Neuron (in vitro differentiated cells): Measurements from ENCODE around the gene TMEM255B.

Experiments
- H2AFZ ChIP-seq: one replicate; pipeline ENCODE4 v1.6.1; 2013; ENCODE audit warnings: low read depth, mild to moderate bottlenecking, inconsistent platforms, low read length, moderate library complexity
- H3K27me3 ChIP-seq: one replicate; pipeline ENCODE4 v1.6.1; 2013; ENCODE audit warnings: low read length; ENCODE audit not compliant: insufficient read depth
- H3K36me3 ChIP-seq: one replicate; pipeline ENCODE4 v1.6.1; 2013; ENCODE audit warnings: low read length; ENCODE audit not compliant: insufficient read depth
- H3K4me1 ChIP-seq: one replicate; pipeline ENCODE4 v1.6.1; 2013; ENCODE audit warnings: low read length; ENCODE audit not compliant: insufficient read depth
- H3K4me3 ChIP-seq: 2 replicates; pipeline ENCODE4 v1.5.1; 2013; ENCODE audit warnings: mild to moderate bottlenecking, low read length, moderate library complexity
- H3K9me3 ChIP-seq: one replicate; pipeline ENCODE4 v1.6.1; 2013; ENCODE audit warnings: low read length

TMEM255B gene

DNA sequence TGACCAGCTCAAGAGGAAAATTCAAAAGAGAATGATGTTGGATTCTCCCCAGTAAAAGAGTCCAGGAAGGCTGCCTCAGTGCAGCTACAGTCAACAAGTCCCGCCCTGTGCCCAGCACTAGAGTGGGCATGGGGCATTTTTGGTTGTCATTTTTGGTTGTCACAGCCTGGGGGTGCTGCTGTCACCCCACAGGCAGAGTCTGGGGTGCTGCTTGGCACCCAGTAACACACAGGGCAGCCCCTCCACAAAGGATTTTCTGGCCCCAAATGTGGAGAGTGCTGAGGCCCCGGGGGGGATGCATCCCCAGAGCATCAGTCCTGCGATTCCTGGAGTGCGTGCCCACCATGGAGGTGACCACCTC, 28.2 kb upstream of the TMEM255B start:
- H2AFZ ChIP-seq: no peak overlapping the region
- H3K4me3 ChIP-seq: no peak overlapping the region
- H3K9me3 ChIP-seq: no peaks in the 10 kb centered on the region
- no peaks in the 10 kb centered on the region for H3K36me3 ChIP-seq
- H3K4me1 ChIP-seq: peaks cover 5% of the 10 kb centered on the region
- H3K27me3 ChIP-seq: no peaks in the 10 kb centered on the region

DNA sequence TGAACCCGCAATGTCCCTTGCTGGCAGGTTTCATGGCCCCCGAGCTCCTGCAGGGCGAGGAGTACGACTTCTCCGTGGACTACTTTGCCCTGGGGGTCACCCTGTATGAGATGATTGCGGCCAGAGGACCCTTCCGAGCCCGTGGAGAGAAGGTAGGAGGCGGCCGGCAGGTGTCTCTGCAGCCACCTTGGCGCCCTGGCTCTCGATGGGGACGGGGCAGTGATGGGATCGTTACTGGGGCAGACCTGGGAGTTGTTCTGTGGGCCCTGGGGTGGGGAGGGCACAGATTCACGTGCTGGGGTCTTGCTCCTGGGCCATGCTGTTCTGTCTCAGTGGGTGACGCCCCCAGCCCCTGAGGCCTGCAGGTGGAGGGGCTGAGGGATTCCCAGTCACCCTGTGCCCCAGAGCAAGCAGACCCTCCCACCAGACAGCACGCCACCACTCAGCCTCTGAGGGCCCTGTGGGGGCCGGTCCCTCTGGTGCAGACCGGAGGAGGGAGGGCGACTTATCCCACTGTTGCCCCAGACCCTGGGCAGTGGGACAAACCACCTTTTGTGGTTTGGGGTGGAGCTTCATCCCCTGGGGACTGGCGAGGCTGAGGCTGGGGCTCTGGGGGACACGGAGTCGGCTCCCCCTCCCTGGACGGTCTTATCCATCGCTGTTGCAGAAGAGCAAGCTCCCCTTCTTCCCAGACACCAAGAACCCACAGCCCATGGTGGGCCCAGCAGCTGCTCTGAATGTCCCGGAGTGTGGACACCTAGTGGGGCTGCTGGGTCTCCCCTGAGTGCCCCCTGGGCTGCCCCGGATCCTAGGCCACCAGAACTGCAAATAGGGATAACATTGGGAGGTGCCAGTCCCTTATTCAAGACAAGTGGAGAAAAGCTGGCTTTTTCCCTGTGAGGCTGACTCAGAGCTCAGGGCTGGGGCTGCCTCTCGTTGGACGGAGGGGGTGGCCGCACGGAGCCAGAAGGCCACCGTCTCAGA, 27.5 kb upstream of the TMEM255B start:
- Histone ChIP-seq H3K9me3 (no peaks in the 10 kb centered on the region), H3K4me1 (peaks cover 3% of the 10 kb centered on the region), H3K27me3 (no peaks in the 10 kb centered on the region), H2AFZ (no peak overlapping the region), H3K36me3 (no peaks in the 10 kb centered on the region), H3K4me3 (no peak overlapping the region)

- Histone ChIP-seq H3K27me3 (no peaks in the 10 kb centered on the region), H3K9me3 (no peaks in the 10 kb centered on the region), H3K36me3 (no peaks in the 10 kb centered on the region), H3K4me1 (no peaks in the 10 kb centered on the region), H2AFZ (no peak overlapping the region), H3K4me3 (no peak overlapping the region)
Observed at GRCh38 chr13:113732176-113732960, 26.7 kb upstream of the TMEM255B start.

DNA sequence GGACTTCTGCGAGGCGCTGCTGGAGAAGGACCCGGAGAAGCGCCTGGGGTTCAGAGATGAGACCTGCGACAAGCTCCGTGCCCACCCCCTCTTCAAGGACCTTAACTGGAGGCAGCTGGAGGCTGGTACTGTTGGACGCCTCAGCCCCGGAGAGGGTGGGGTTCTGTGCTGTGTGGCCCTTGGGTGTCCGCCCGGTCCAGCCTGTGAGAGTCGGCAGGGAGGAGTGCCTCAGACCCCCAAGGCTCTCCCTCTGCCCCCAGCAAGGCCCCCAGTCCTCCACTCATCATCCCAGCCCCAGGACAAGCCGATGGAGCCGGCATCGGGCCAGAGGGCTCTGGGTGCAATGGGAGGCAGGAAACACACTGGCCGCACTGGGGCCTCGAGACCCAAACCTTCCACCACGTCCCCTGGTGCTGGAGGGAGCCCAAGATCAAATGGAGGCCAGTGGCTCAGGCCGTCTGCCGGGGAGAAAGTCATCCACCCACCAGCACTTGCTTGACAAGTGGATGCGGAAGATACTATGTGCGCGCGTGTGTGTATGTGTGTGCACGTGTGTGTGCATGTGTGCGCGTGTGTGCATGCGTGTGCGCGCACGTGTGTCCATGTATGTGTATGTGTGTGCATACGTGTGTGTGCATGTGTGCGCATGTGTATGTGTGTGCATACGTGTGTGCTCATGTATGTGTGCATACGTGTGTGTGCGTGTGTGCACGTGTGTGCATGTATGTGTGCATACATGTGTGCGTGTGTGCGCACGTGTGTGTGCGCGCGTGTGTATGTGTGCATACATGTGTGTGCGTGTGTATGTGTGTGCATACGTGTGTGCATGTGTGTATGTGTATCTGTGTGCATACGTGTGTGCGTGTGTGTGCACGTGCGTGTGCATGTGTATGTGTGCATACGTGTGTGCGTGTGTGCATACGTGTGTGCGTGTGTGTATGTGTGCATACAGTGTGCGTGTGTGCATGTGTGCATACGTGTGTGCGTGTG, 25.8 kb upstream of the TMEM255B start:
- Histone ChIP-seq H3K36me3 (no peaks in the 10 kb centered on the region), H3K4me3 (no peak overlapping the region), H3K27me3 (no peaks in the 10 kb centered on the region), H3K9me3 (no peaks in the 10 kb centered on the region), H2AFZ (no peak overlapping the region), H3K4me1 (no peaks in the 10 kb centered on the region)

DNA sequence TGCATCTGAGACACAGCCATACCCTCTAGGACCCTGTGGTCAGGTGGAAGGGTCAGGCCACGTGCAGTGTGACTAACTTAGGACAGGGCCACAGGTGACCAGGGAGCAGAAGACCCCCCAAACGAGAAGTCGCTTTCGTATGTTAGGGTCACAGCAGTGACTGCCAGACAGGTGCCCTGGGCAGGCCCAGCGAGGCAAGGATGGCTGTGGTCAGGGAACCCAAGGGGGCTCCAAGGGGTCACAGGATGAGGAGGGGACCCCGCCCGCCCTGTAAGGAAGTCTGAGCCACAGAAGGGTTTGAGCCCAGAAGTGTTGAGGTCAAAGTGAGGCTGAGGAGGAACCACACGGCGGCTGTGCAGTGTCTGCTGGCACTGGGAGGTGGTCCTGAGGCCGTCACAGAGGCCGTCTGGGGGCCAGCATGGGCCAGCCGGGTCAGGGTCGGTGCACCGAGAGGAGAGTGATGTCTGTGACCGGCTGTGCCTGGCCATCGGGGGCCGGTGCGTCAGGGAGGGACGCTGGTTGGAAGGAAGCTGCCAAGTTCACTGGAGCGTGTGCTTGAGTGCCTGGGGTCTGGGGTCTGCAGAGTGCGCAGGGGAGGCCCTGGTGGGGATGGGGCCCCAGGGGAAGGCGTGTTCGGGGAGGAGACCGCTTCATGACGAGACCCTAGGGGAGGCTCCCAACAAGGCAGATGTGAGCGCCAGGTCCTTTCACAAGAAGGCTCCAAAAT, 24.8 kb upstream of the TMEM255B start:
- no peaks in the 10 kb centered on the region for H3K9me3 ChIP-seq
- no peak overlapping the region for H3K4me3 ChIP-seq
- H3K36me3 ChIP-seq: no peaks in the 10 kb centered on the region
- no peak overlapping the region for H2AFZ ChIP-seq
- H3K27me3 ChIP-seq: no peaks in the 10 kb centered on the region
- H3K4me1 ChIP-seq: no peaks in the 10 kb centered on the region

- Histone ChIP-seq H3K4me1 (no peaks in the 10 kb centered on the region), H2AFZ (no peak overlapping the region)
Observed at GRCh38 chr13:113734826-113735125, 24.2 kb upstream of the TMEM255B start.

DNA sequence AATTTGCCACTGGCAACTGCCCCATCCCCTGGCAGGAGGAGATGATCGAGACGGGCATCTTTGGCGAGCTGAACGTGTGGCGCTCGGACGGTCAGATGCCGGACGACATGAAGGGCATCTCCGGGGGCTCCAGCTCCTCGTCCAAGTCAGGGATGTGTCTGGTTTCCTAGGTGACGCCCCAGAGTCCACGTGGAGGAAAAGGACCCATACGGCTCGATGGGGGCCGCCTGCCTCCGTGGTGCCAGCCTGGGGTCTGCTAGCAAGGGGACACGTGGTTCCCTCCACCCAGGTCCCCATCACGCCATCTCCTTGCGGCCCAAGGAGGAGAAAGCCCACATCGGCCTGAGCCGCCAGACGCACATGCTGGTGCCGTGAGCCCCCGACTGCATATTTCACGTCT, 23.8 kb upstream of the TMEM255B start:
- no peak overlapping the region for H2AFZ ChIP-seq
- no peaks in the 10 kb centered on the region for H3K4me1 ChIP-seq
- H3K27me3 ChIP-seq: no peaks in the 10 kb centered on the region
- no peak overlapping the region for H3K4me3 ChIP-seq
- H3K36me3 ChIP-seq: no peaks in the 10 kb centered on the region
- H3K9me3 ChIP-seq: no peaks in the 10 kb centered on the region

More at GRCh38 chr13:113734826-113735125, 24.2 kb upstream of the TMEM255B start:
- Histone ChIP-seq H3K9me3 (no peaks in the 10 kb centered on the region), H3K27me3 (no peaks in the 10 kb centered on the region), H3K36me3 (no peaks in the 10 kb centered on the region), H3K4me3 (no peak overlapping the region)

DNA sequence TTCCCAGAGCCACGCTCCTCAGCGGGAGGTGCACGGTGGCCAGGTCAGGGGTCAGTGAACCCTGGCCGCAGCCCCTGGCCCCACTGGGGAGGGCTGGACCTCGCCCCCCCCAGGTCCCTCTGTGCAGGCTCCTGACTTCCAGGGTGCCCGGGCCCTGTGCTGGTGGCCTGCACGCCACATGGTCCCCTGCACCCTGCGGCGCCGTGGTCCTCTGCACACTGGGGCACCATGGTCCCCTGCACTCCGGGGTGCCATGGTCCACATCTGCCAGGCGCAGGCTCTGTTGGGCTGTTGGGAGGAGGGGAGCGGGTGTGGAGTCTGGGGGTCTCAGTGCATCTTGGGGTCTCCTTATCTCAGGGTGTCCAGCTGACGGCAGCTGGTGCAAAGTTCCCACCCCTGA, 23.3 kb upstream of the TMEM255B start:
- no peaks in the 10 kb centered on the region for H3K36me3 ChIP-seq
- no peaks in the 10 kb centered on the region for H3K9me3 ChIP-seq
- no peak overlapping the region for H3K4me3 ChIP-seq
- H3K4me1 ChIP-seq: no peaks in the 10 kb centered on the region
- H2AFZ ChIP-seq: no peak overlapping the region
- no peaks in the 10 kb centered on the region for H3K27me3 ChIP-seq

GRCh38 chr13:113736258-113736731, 22.7 kb upstream of the TMEM255B start:
- no peaks in the 10 kb centered on the region for H3K9me3 ChIP-seq
- H3K36me3 ChIP-seq: no peaks in the 10 kb centered on the region
- H2AFZ ChIP-seq: no peak overlapping the region
- H3K4me1 ChIP-seq: no peaks in the 10 kb centered on the region
- H3K4me3 ChIP-seq: no peak overlapping the region
- no peaks in the 10 kb centered on the region for H3K27me3 ChIP-seq

DNA sequence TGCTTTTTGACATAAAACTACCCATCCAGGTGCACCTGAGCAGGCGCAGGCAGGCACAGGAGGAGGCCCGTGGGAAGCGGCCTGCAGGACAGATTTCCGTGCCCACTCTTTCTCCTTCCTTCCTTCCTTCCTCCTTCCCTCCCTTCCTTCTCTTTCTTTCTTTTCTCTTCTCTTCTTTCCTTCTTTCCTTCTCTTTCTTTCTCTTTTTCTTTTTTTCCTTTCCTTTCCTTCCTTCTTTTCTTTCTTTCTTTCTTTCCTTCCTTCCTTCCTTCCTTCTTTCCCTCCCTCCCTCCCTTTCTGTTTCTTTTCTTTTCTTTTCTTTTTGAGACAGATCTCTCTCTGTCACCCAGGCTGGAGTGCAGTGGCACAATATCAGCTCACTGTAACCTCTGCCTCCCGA, 21.2 kb upstream of the TMEM255B start:
- Histone ChIP-seq H3K9me3 (no peaks in the 10 kb centered on the region), H3K27me3 (no peaks in the 10 kb centered on the region)

DNA sequence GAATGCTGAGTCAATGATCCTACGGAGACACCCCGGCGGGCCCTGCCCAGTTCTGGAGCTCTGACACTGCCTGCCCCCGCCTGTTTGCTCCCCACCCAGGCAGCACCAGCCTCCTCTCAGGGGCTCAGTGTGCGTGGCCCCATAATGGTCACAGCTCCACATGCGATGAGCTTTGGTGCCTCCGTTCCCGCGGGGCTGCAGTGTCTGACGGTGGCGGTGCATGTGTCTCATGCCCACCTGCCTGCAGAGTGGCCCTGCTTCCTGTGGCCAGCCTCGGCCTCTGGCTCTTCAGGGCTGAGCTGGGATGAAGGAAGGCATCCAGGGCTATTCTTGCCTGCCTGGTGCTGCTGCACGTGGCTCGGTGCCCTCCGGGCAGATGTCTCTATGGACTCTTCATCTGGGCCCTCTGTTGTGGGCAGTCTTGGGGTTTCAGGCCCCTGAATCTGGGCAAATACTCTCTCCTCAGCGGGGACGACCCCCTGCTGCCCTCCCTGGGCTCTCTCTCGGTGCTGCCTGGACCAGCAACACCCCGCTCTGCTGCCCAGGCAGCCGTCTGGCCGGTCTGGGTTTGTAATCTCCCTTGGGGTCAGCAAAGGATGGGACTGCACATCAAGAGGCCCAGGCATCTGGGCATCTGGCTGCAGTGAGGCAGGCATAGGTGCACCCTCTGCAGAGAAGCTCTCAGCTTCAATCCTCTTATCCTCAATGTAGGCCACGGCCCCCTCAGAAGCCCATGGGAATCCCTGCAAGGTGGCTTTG, 19.3 kb upstream of the TMEM255B start:
- H3K36me3 ChIP-seq: no peaks in the 10 kb centered on the region
- no peaks in the 10 kb centered on the region for H3K9me3 ChIP-seq
- no peak overlapping the region for H2AFZ ChIP-seq
- no peak overlapping the region for H3K4me3 ChIP-seq
- no peaks in the 10 kb centered on the region for H3K27me3 ChIP-seq
- H3K4me1 ChIP-seq: no peaks in the 10 kb centered on the region

More for the DNA sequence above, 21.2 kb upstream of the TMEM255B start:
- Histone ChIP-seq H3K36me3 (no peaks in the 10 kb centered on the region), H3K4me3 (no peak overlapping the region), H2AFZ (no peak overlapping the region), H3K4me1 (no peaks in the 10 kb centered on the region)

- Histone ChIP-seq H2AFZ (no peak overlapping the region), H3K36me3 (no peaks in the 10 kb centered on the region), H3K9me3 (no peaks in the 10 kb centered on the region), H3K4me3 (no peak overlapping the region), H3K4me1 (no peaks in the 10 kb centered on the region), H3K27me3 (no peaks in the 10 kb centered on the region)
Observed at GRCh38 chr13:113740286-113740556, 18.8 kb upstream of the TMEM255B start.
